LNCAP (cell line): Measurements from ENCODE around the gene RASAL1.

Experiments
- CTCF ChIP-seq: fragments of 450-650 bp; IDR thresholded peaks from 2 replicates; pipeline ENCODE4 v1.5.1; 2017; ENCODE audit warnings: mild to moderate bottlenecking

Gene RASAL1

GRCh38 chr12:113092607-113093408 lies 42.8 kb downstream of the RASAL1 start:
- TF ChIP-seq CTCF: no peak

- no peak for TF ChIP-seq CTCF
Measured at GRCh38 chr12:113091506-113091905, 44.1 kb downstream of the RASAL1 start.

- no peak for TF ChIP-seq CTCF
Measured at GRCh38 chr12:113090740-113091139, 44.8 kb downstream of the RASAL1 start.

- TF ChIP-seq CTCF: no peak
Measured at GRCh38 chr12:113089839-113090238, 45.7 kb downstream of the RASAL1 start.

GRCh38 chr12:113088971-113089756 lies 46.4 kb downstream of the RASAL1 start:
- TF ChIP-seq CTCF: no peak

- TF ChIP-seq CTCF: no peak
Measured at GRCh38 chr12:113088037-113088436, 47.5 kb downstream of the RASAL1 start.

- TF ChIP-seq CTCF: no peak
Measured at GRCh38 chr12:113087193-113087592, 48.4 kb downstream of the RASAL1 start.
